Smooth muscle cell (in vitro differentiated cells): Measurements from ENCODE around the gene MACROH2A2. TPM values are rescaled to one million over a fixed set of nuclear protein-coding genes. Genes with fewer than 3 reads are reported as not detected.

Experiments
- DNase-seq: peaks from one replicate; lab custom pipeline; 2025; ENCODE audit not compliant: unreplicated experiment; lab: John Stamatoyannopoulos, UW
- H2AFZ ChIP-seq: fragments of 200-600 bp; sonication (generic); 2 replicates; pipeline ENCODE4 v1.6.0; 2016; ENCODE audit warnings: antibody characterized with exemption, low read depth, mild to moderate bottlenecking
- H3F3A ChIP-seq: fragments of 200-600 bp; sonication (generic); 2 replicates; pipeline ENCODE4 v1.6.0; 2017; ENCODE audit warnings: antibody characterized with exemption, low read depth
- H3K27ac ChIP-seq: fragments of 200-600 bp; sonication (generic); 2 replicates; pipeline ENCODE4 v1.5.1; 2016; ENCODE audit warnings: low read depth, mild to moderate bottlenecking
- H3K27me3 ChIP-seq: fragments of 200-600 bp; sonication (generic); 2 replicates; pipeline ENCODE4 v1.6.1; 2016; ENCODE audit warnings: low read depth, mild to moderate bottlenecking
- H3K36me3 ChIP-seq: fragments of 200-600 bp; sonication (generic); 2 replicates; pipeline ENCODE4 v1.5.1; 2016; ENCODE audit warnings: low read depth
- H3K4me1 ChIP-seq: fragments of 200-600 bp; sonication (generic); 2 replicates; pipeline ENCODE4 v1.5.1; 2016; ENCODE audit warnings: low read depth
- H3K4me2 ChIP-seq: fragments of 200-600 bp; sonication (generic); 2 replicates; pipeline ENCODE4 v1.6.0; 2016; ENCODE audit warnings: mild to moderate bottlenecking
- H3K4me3 ChIP-seq: fragments of 200-600 bp; sonication (generic); 2 replicates; pipeline ENCODE4 v1.5.1; 2016; ENCODE audit warnings: mild to moderate bottlenecking
- H3K79me2 ChIP-seq: fragments of 200-600 bp; sonication (generic); 2 replicates; pipeline ENCODE4 v1.6.0; 2016; ENCODE audit warnings: low read depth, mild to moderate bottlenecking
- H3K9ac ChIP-seq: fragments of 200-600 bp; sonication (generic); 2 replicates; pipeline ENCODE4 v1.6.0; 2016; ENCODE audit warnings: low read depth
- H3K9me3 ChIP-seq: fragments of 200-600 bp; sonication (generic); replicated peaks from 2 replicates; pipeline ENCODE4 v1.5.1; 2016; ENCODE audit warnings: low read depth
- H4K20me1 ChIP-seq: fragments of 200-600 bp; sonication (generic); 2 replicates; pipeline ENCODE4 v1.6.0; 2016; ENCODE audit warnings: low read depth
- CTCF ChIP-seq: fragments of 200-600 bp; sonication (generic); IDR thresholded peaks from 2 replicates; pipeline ENCODE4 v1.5.1; 2017; ENCODE audit warnings: borderline replicate concordance, mild to moderate bottlenecking, antibody characterized with exemption; ENCODE audit not compliant: insufficient read depth, poor library complexity, severe bottlenecking
- WGBS: methylation state at CpG from one replicate; pipeline ENCODE4 v1.1.7; 2016; ENCODE audit warnings: low lambda C conversion rate; 5-methylcytosine and 5-hydroxymethylcytosine counted together
- polyA plus RNA-seq: library from polyadenylated mRNA; unstranded; fragments of >200 nt; fragmentation: Nextera tagmentation; extraction: Ambion mirVana; gene quantifications from 2 replicates; pipeline ENCODE4 v1.2.1, GENCODE V29; 2016
- total RNA-seq: library from RNA; depleted of rRNA; stranded (reverse); fragments of >200 nt; gene quantifications from 2 replicates; pipeline ENCODE4 v1.2.3, GENCODE V29; 2014

MACROH2A2 gene
- total and polyA plus RNA-seq, 2 experiments from 2014 or later, result 13.4 to 14.0 TPM

DNA sequence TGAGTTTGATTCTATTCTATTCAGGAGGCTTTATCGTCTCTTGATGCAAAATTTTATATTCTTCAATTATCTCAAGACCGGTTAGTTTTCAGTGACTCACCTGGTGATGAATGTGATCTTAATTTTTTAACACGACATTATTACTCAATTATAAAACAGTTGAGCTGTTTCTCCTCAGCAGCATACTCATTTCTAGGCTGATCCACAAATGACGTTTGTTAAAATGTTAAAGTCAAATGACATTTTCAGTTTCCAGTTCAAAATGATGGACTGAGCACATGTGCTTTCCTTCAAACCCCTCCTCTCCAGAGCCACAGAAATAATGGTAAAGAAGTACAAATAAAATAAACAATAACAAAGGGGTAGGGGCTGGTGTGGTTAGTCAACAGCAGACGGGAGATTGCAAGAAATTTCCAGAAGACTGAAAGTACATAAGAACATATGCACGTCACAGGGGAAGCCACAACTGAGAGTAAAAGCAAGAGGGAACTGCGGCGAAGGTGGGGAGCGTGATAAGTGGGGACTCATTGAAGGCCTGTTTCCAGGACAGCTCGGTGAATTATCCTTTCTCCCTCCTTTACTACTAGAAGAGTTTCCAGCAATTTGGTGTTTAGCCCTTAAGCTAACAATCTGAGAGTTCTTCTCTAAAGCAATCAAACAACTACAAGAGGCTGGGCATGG lies 10.9 kb downstream of the MACROH2A2 start:
- no peak for DNase-seq
- H3K4me1 ChIP-seq, result no peaks in the 10 kb centered on the region
- peaks cover 16% of the 10 kb centered on the region for H4K20me1 ChIP-seq
- no peaks in the 10 kb centered on the region for H3K27me3 ChIP-seq
- H3K4me3 ChIP-seq, result no peak overlapping the region
- no peak overlapping the region for H3K9ac ChIP-seq
- no peak for TF ChIP-seq CTCF
- no peak overlapping the region for H3K27ac ChIP-seq
- no peak overlapping the region for H3K4me2 ChIP-seq
- no peaks in the 10 kb centered on the region for H3F3A ChIP-seq
- no peaks in the 10 kb centered on the region for H3K79me2 ChIP-seq
- 89% methylated on average over 10 of the region's 10 CpGs for WGBS
- no peaks in the 10 kb centered on the region for H3K9me3 ChIP-seq
- H2AFZ ChIP-seq, result no peak overlapping the region
- no peaks in the 10 kb centered on the region for H3K36me3 ChIP-seq

DNA sequence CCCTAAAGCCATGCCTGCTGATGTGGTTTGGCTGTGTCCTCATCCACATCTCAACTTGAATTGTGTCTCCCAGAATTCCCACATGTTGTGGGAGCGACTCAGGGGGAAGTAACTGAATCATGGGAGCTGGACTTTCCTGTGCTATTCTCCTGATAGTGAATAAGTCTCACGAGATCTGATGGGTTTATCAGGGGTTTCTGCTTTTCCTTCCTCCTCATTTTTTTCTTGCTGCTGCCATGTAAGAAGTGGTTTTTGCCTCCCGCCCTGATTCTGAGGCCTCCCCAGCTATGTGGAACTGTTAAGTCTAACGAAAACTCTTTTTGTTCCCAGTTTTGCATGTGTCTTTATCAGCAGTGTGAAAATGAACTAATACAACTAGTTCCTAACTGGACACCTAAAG lies 11.8 kb downstream of the MACROH2A2 start:
- Histone ChIP-seq H3K4me2 (no peak overlapping the region), H3K27ac (no peak overlapping the region), H3K27me3 (no peaks in the 10 kb centered on the region), H3K4me3 (no peak overlapping the region), H2AFZ (no peak overlapping the region), H4K20me1 (peaks cover 25% of the 10 kb centered on the region), H3K4me1 (no peaks in the 10 kb centered on the region), H3K36me3 (no peaks in the 10 kb centered on the region), H3K79me2 (no peaks in the 10 kb centered on the region), H3K9me3 (no peaks in the 10 kb centered on the region), H3K9ac (no peak overlapping the region), H3F3A (no peaks in the 10 kb centered on the region)
- WGBS, result 78% methylated on average over 4 of the region's 4 CpGs
- DNase-seq, result no peak
- no peak for TF ChIP-seq CTCF

DNA sequence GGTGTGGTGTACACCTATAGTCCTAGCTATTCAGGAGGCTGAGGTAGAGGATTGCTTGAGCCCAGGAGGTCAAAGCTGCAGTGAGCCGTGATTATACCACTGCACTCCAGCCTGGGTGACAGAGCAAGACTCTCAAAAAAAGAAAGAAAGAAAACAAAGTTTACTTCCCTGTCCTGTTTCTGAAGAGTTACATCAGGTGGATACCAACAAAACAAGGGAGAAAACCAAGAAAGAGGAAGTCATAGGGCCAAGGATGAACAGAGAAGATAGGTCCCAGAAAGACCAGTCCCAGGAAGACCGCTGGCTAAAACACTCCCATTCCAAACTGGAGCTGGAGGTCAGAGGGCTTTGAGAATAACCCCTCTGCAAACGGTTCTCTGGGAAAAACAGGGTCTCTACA lies 13.5 kb downstream of the MACROH2A2 start:
- TF ChIP-seq CTCF, result no peak
- H3K79me2 ChIP-seq, result no peaks in the 10 kb centered on the region
- H3K9me3 ChIP-seq, result no peaks in the 10 kb centered on the region

DNA sequence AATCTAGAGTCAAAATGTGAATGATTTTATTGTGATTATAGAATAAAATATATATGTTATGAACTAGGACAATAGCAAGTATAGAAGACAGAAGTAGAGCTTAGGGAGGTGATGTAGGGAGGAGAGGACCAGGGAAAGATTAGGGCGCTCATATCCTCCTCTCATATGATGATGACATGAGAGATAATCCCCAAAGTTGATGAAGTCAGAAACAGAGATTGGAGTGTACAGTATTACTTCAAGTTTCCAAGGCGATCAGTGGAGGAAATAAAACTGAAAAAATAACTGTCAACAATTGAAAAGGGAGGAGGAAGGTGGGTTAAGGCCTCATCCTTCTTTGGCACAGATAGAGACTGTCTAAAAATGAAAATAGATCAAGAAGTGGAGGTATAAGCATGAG lies 14.9 kb downstream of the MACROH2A2 start:
- Histone ChIP-seq H3K4me1 (no peaks in the 10 kb centered on the region), H3K4me3 (no peak overlapping the region), H3K9ac (no peak overlapping the region), H3F3A (no peaks in the 10 kb centered on the region), H3K9me3 (no peaks in the 10 kb centered on the region), H2AFZ (no peak overlapping the region), H3K27me3 (no peaks in the 10 kb centered on the region), H3K4me2 (no peak overlapping the region), H3K36me3 (no peaks in the 10 kb centered on the region), H3K27ac (no peak overlapping the region), H3K79me2 (no peaks in the 10 kb centered on the region), H4K20me1 (peaks cover 29% of the 10 kb centered on the region)
- TF ChIP-seq CTCF, result no peak
- 98% methylated on average over 2 of the region's 2 CpGs for WGBS
- DNase-seq, result no peak

More for the DNA sequence above, 13.5 kb downstream of the MACROH2A2 start:
- no peak overlapping the region for H3K4me3 ChIP-seq
- no peak overlapping the region for H2AFZ ChIP-seq
- H4K20me1 ChIP-seq, result peaks cover 35% of the 10 kb centered on the region
- H3F3A ChIP-seq, result no peaks in the 10 kb centered on the region
- 100% methylated on average over 3 of the region's 3 CpGs for WGBS
- H3K4me2 ChIP-seq, result no peak overlapping the region
- DNase-seq, result no peak
- no peak overlapping the region for H3K27ac ChIP-seq
- no peak overlapping the region for H3K9ac ChIP-seq
- H3K27me3 ChIP-seq, result no peaks in the 10 kb centered on the region
- no peaks in the 10 kb centered on the region for H3K36me3 ChIP-seq
- no peaks in the 10 kb centered on the region for H3K4me1 ChIP-seq
